K562 (cell line): ENCODE measurements around the gene RPTOR. TPM values are rescaled to one million over a fixed set of nuclear protein-coding genes. Genes with fewer than 3 reads are reported as not detected.

Experiments
- ATAC-seq: fragments of 200-7000 bp; cut with Tn5 transposase; 3 replicates; pipeline ENCODE4 v1.9.1; 2020; ENCODE audit warnings: moderate library complexity
- BruUV-seq: library from RNA; stranded (reverse); fragments of 400-500 nt; replicated peaks from 2 replicates; lab custom pipeline; 2021; lab: Mats Ljungman, UMichigan
- CTCF ChIA-PET: fragments of 300-600 bp; formaldehyde crosslinking; extraction: SDS; loops from one replicate; lab custom pipeline; 2021; ENCODE audit warnings: low intra/inter-chr PET ratio; lab: Yijun Ruan, JAX
- POLR2A ChIA-PET: fragments of 300-600, 350-650 bp; sonication (Branson Sonifier 250); formaldehyde crosslinking; extraction: SDS; loops from one replicate; lab custom pipeline; 2021; ENCODE audit warnings: antibody characterized with exemption, inconsistent platforms; lab: Yijun Ruan, JAX
- DNase-seq, 4 experiments: peaks; one replicate each; pipeline versions ENCODE4 v3.0.0 to v3.0.0-alpha.2; 2011 to 2018; ENCODE audit warnings: low spot score in 3 of 4, mixed read lengths in 3 of 4; ENCODE audit errors: extremely low read depth in 1 of 4
- FAIRE-seq: peaks from 2 replicates; lab custom pipeline; 2011; peaks lifted over from hg19 to GRCh38; lab: Jason Lieb, UNC
- H2AFZ ChIP-seq: 2 replicates; pipeline ENCODE4 v1.6.0; 2011; ENCODE audit warnings: low read depth, low read length, control low read depth, inconsistent platforms
- H3K27ac ChIP-seq: fragments of 200-600 bp; 3 replicates; pipeline ENCODE4 v1.8.0; 2011; ENCODE audit warnings: low read depth, mild to moderate bottlenecking, control low read depth, inconsistent platforms, low read length, moderate library complexity, mixed read lengths; ENCODE audit errors: extremely low read depth
- H3K27me3 ChIP-seq, 2 experiments: fragments of 300-600 bp in 1 of 2; 2 replicates in 1 of 2; 3 replicates in 1 of 2; pipeline versions ENCODE4 v1.6.0 to v1.8.0; 2011; ENCODE audit warnings: inconsistent platforms in 2 of 2, low read length in 2 of 2, mild to moderate bottlenecking in 1 of 2, mixed read lengths in 1 of 2, moderate library complexity in 1 of 2; ENCODE audit not compliant: control insufficient read depth in 2 of 2, insufficient read depth in 2 of 2
- H3K36me3 ChIP-seq: fragments of 300-600 bp; 3 replicates; pipeline ENCODE4 v1.8.0; 2011; ENCODE audit warnings: mild to moderate bottlenecking, low read length, inconsistent platforms; ENCODE audit not compliant: control insufficient read depth, insufficient read depth
- H3K4me1 ChIP-seq, 2 experiments: fragments of 200-600 bp in 1 of 2; replicated peaks in 1 of 2; 2 replicates in 1 of 2; 3 replicates in 1 of 2; pipeline versions ENCODE4 v1.5.1 to v1.8.0; 2011; ENCODE audit warnings: inconsistent platforms in 2 of 2, low read length in 2 of 2, mild to moderate bottlenecking in 1 of 2, mixed read lengths in 1 of 2, moderate library complexity in 1 of 2; ENCODE audit not compliant: control insufficient read depth in 2 of 2, insufficient read depth in 2 of 2
- H3K4me2 ChIP-seq: 2 replicates; pipeline ENCODE4 v1.6.1; 2011; ENCODE audit warnings: low read length, control low read depth, inconsistent platforms, mixed read lengths; ENCODE audit not compliant: insufficient read depth
- H3K4me3 ChIP-seq: fragments of 200-600 bp; sonication (generic), shearing (Covaris generic); 2 replicates; pipeline ENCODE4 v1.5.1; 2016; ENCODE audit warnings: control low read depth, inconsistent platforms
- H3K79me2 ChIP-seq: fragments of 200-600 bp; 3 replicates; pipeline ENCODE4 v1.8.0; 2011; ENCODE audit warnings: low read length, inconsistent platforms; ENCODE audit not compliant: control insufficient read depth, insufficient read depth
- H3K9ac ChIP-seq, 2 experiments: 2 replicates each; pipeline versions ENCODE4 v1.6.0 to v1.6.1; 2011; ENCODE audit warnings: low read depth in 2 of 2, low read length in 2 of 2, control low read depth in 1 of 2, inconsistent platforms in 1 of 2, mild to moderate bottlenecking in 1 of 2, mixed read lengths in 1 of 2; ENCODE audit not compliant: insufficient read depth in 1 of 2
- H3K9me1 ChIP-seq: one replicate; pipeline ENCODE4 v1.6.0; 2011; ENCODE audit warnings: inconsistent platforms, mild to moderate bottlenecking, low read length, moderate library complexity; ENCODE audit not compliant: control insufficient read depth, insufficient read depth
- H3K9me3 ChIP-seq: replicated peaks from 2 replicates; pipeline ENCODE4 v1.5.1; 2011; ENCODE audit warnings: low read depth, low read length, inconsistent platforms; ENCODE audit not compliant: control insufficient read depth, insufficient read depth
- H4K20me1 ChIP-seq: replicated peaks from 2 replicates; pipeline ENCODE4 v1.6.1; 2011; ENCODE audit warnings: low read length, inconsistent platforms, mixed read lengths; ENCODE audit not compliant: control insufficient read depth, insufficient read depth
- POLR2G ChIP-seq: fragments of 200-400 bp; formaldehyde crosslinking; IDR thresholded peaks from 2 replicates; pipeline ENCODE4 v1.6.1; 2017; ENCODE audit warnings: low read depth, mild to moderate bottlenecking, antibody characterized with exemption, low read length, moderate library complexity
- ZBTB34 ChIP-seq: fragments of 250-450 bp; sonication (Bioruptor Pico); IDR thresholded peaks from 2 replicates; pipeline ENCODE4 v1.8.0; 2021; ENCODE audit warnings: mild to moderate bottlenecking, moderate library complexity
- WGBS: fragments of 100-300 bp; shearing (Covaris generic); methylation state at CpG from one replicate; pipeline ENCODE4 v1.1.6; 2016; ENCODE audit warnings: low coverage, mixed read lengths; ENCODE audit not compliant: insufficient coverage; ENCODE audit errors: missing lambda C conversion rate; 5-methylcytosine and 5-hydroxymethylcytosine counted together
- in situ Hi-C: fragments of 300-500 bp; cut with MboI; formaldehyde crosslinking; loops from 4 replicates; pipeline ENCODE4 v1.15.0; 2018; ENCODE audit warnings: inconsistent platforms, mixed read lengths
- intact Hi-C: fragments of 100-400 bp; cut with micrococcal nuclease; formaldehyde crosslinking; loops from 2 replicates; pipeline ENCODE4 v1.14.2; 2022
- polyA plus RNA-seq, 8 experiments: library from polyadenylated mRNA; depleted of rRNA in 4 of 8; stranded (reverse) in 5 of 8; unstranded in 3 of 8; fragments of >200 nt; fragmentation: Nextera tagmentation in 2 of 8; fragmentation: Illumina TruSeq in 1 of 8; extraction: Ambion mirVana in 2 of 8; extraction: Trizol in 1 of 8; gene quantifications; 2 replicates each; pipeline versions ENCODE4 v1.2.1 to v1.2.3, GENCODE V29; 2011 to 2014; ENCODE audit warnings: inconsistent platforms in 1 of 8, missing spikeins in 1 of 8
- total RNA-seq, 7 experiments: library from RNA; depleted of rRNA in 6 of 7; stranded (reverse); fragments of >200 nt in 6 of 7; fragmentation: Illumina TruSeq in 2 of 7; extraction: Trizol in 2 of 7; gene quantifications; 2 replicates each; pipeline versions ENCODE4 v1.2.1 to v1.2.3, GENCODE V29; 2011 to 2021; ENCODE audit warnings: low replicate concordance in 1 of 7

The RPTOR gene
- total and polyA plus RNA-seq, 9 of the 15 experiments (the other 6 are each of a cell fraction or from before 2014, with no cell fraction given): 0.24 to 54.1 (median 10.2) TPM

GRCh38 chr17:80924807-80925610 is 380.4 kb downstream of the RPTOR start:
- Histone ChIP-seq H3K36me3 (peaks cover 50% of the 10 kb centered on the region; the same call in 2 of the 3 replicates), H4K20me1 (no peaks in the 10 kb centered on the region), H3K4me2 (no peak overlapping the region), H3K9me3 (no peaks in the 10 kb centered on the region), H2AFZ (no peak overlapping the region), H3K9ac (peak overlapping the region in 1 of 2 experiments; percentile 21; a peak in 1 of 4 replicates), H3K4me1 (peaks cover 0 to 8% of the 10 kb centered on the region in 2 experiments; a peak in 1 of 5 replicates), H3K79me2 (no peaks in the 10 kb centered on the region), H3K9me1 (no peaks in the 10 kb centered on the region), H3K4me3 (no peak overlapping the region), H3K27me3 (no peaks in the 10 kb centered on the region), H3K27ac (no peak overlapping the region)
- DNase-seq (no peak), ATAC-seq (no peak), FAIRE-seq (no peak)
- in situ Hi-C loops: no loop called here
- intact Hi-C loops: no loop called here
- WGBS: 89% methylated on average over 22 of the region's 38 CpGs
- ChIA-PET POLR2A (no interaction called here), CTCF (no interaction called here)
- BruUV-seq: no TSS peak
- no peak for TF ChIP-seq ZBTB34 (CRISPR knock-in tag)
- peak; percentile 4; the same call in 1 of the 2 replicates for TF ChIP-seq POLR2G
- TF ChIP-seq, all 486 proteins: peak for 1
